Esophagus muscularis mucosa (tissue), 4 donors: ENCODE measurements around the gene GBGT1. TPM values are rescaled to one million over a fixed set of nuclear protein-coding genes. Genes with fewer than 3 reads are reported as not detected.

Experiments used
- DNase-seq: peaks from one replicate; pipeline ENCODE4 v3.0.0-alpha.2; 2017; ENCODE audit errors: extremely low spot score
- H3K27ac ChIP-seq, 4 donors: fragments of 200-600 bp; sonication (generic); replicated peaks in 1 of 4; 1 replicate in 3 of 4; 2 replicates in 1 of 4; pipeline ENCODE4 v1.5.1; 2016 to 2019; ENCODE audit warnings: mild to moderate bottlenecking in 1 of 4
- H3K27me3 ChIP-seq, 4 donors: fragments of 200-600 bp; sonication (generic); one replicate each; pipeline versions ENCODE4 v1.5.1 to v1.6.0; 2016 to 2019
- H3K36me3 ChIP-seq, 4 donors: fragments of 200-600 bp; sonication (generic); one replicate each; pipeline ENCODE4 v1.5.1; 2016 to 2019
- H3K4me1 ChIP-seq, 4 donors: fragments of 200-600 bp; sonication (generic); one replicate each; pipeline ENCODE4 v1.5.1; 2016 to 2019
- H3K4me3 ChIP-seq, 4 donors: fragments of 200-600 bp; sonication (generic); 1 replicate in 2 of 4; 2 replicates in 2 of 4; pipeline ENCODE4 v1.5.1; 2016 to 2019; ENCODE audit warnings: mild to moderate bottlenecking in 4 of 4, moderate library complexity in 1 of 4
- H3K9me3 ChIP-seq, 4 donors: fragments of 200-600 bp; sonication (generic); 1 replicate in 3 of 4; 2 replicates in 1 of 4; pipeline ENCODE4 v1.5.1; 2016 to 2019
- CTCF ChIP-seq, 3 experiments: fragments of 200-600 bp in 2 of 3; fragments of 450-650 bp in 1 of 3; sonication (generic) in 2 of 3; IDR thresholded peaks; one replicate each; pipeline ENCODE4 v1.5.1; 2017 to 2019; ENCODE audit warnings: antibody characterized with exemption in 3 of 3, mild to moderate bottlenecking in 2 of 3, moderate library complexity in 1 of 3
- EP300 ChIP-seq: sonication (generic); formaldehyde crosslinking; IDR thresholded peaks from one replicate; pipeline ENCODE4 v1.6.1; 2017; ENCODE audit warnings: antibody characterized with exemption
- POLR2A ChIP-seq: fragments of 450-650 bp; IDR thresholded peaks from one replicate; pipeline ENCODE4 v1.6.1; 2017; ENCODE audit warnings: antibody characterized with exemption, moderate library complexity, mild to moderate bottlenecking, low read depth
- POLR2AphosphoS5 ChIP-seq, 2 donors: sonication (generic); formaldehyde crosslinking; IDR thresholded peaks; one replicate each; pipeline ENCODE4 v1.6.1; 2017; ENCODE audit warnings: antibody characterized with exemption in 2 of 2
- WGBS: methylation state at CpG from one replicate; pipeline ENCODE4 v1.1.5; 2018; 5-methylcytosine and 5-hydroxymethylcytosine counted together
- intact Hi-C: fragments of 100-400 bp; cut with DNase I; formaldehyde crosslinking; loops from one replicate; pipeline ENCODE4 v1.15.1; 2023
- total RNA-seq, 4 donors: library from RNA; depleted of rRNA; stranded (reverse); fragments of >200 nt; gene quantifications; one replicate each; pipeline versions ENCODE4 v1.1.0 to v1.2.1, GENCODE V29; 2016

The GBGT1 gene
- total RNA-seq, 4 donors from 2014 or later, result 15.9 to 19.1 (median 17.5) TPM

GRCh38 chr9:133158695-133159094 lies 5.0 kb downstream of the GBGT1 start:
- peaks cover 0 to 11% (median 0%) of the 10 kb centered on the region in 4 donors for H3K27me3 ChIP-seq
- no peaks in the 10 kb centered on the region for H3K9me3 ChIP-seq
- 93% methylated on average over 3 of the region's 3 CpGs for WGBS
- TF ChIP-seq POLR2A (no peak), CTCF (IDR thresholded peaks at IDR 0.05) (no peak), POLR2AphosphoS5 (IDR thresholded peaks at IDR 0.05) (no peak), EP300 (no peak)
- no peak overlapping the region for H3K27ac ChIP-seq
- peaks cover 11 to 33% (median 30%) of the 10 kb centered on the region in 4 donors for H3K4me1 ChIP-seq
- intact Hi-C loops, result no loop called here
- H3K4me3 ChIP-seq, result no peak overlapping the region
- no peak for DNase-seq
- H3K36me3 ChIP-seq, result peaks cover 0 to 50% (median 20%) of the 10 kb centered on the region in 4 donors

- DNase-seq, result no peak
- WGBS, result 71% methylated on average over 5 of the region's 9 CpGs
- TF ChIP-seq POLR2A (no peak), POLR2AphosphoS5 (IDR thresholded peaks at IDR 0.05) (no peak), EP300 (no peak)
- Histone ChIP-seq H3K27me3 (no peaks in the 10 kb centered on the region), H3K9me3 (no peaks in the 10 kb centered on the region), H3K4me1 (peaks cover 0 to 7% (median 0%) of the 10 kb centered on the region in 4 donors), H3K27ac (no peak overlapping the region), H3K36me3 (peaks cover 0 to 50% (median 20%) of the 10 kb centered on the region in 4 donors), H3K4me3 (no peak overlapping the region)
- intact Hi-C loops, result no loop called here
These were observed 8.6 kb downstream of the GBGT1 start for GRCh38 chr9:133155156-133155555.

- no peak for DNase-seq
- TF ChIP-seq EP300 (no peak), POLR2A (no peak), POLR2AphosphoS5 (IDR thresholded peaks at IDR 0.05) (no peak), CTCF (IDR thresholded peaks at IDR 0.05) (no peak)
- WGBS, result 93% methylated on average over 11 of the region's 13 CpGs
- intact Hi-C loops, result no loop called here
- H3K27me3 ChIP-seq, result no peaks in the 10 kb centered on the region
- H3K27ac ChIP-seq, result no peak overlapping the region
- no peaks in the 10 kb centered on the region for H3K9me3 ChIP-seq
- H3K36me3 ChIP-seq, result peaks cover 0 to 45% (median 18%) of the 10 kb centered on the region in 4 donors
- peaks cover 0 to 14% (median 7%) of the 10 kb centered on the region in 4 donors for H3K4me1 ChIP-seq
- no peak overlapping the region for H3K4me3 ChIP-seq
These were observed 9.4 kb downstream of the GBGT1 start for GRCh38 chr9:133154097-133154989.

- Histone ChIP-seq H3K27me3 (no peaks in the 10 kb centered on the region), H3K36me3 (peaks cover 0 to 36% (median 13%) of the 10 kb centered on the region in 4 donors), H3K4me1 (peaks cover 2 to 18% (median 9%) of the 10 kb centered on the region in 4 donors), H3K27ac (no peak overlapping the region), H3K4me3 (no peak overlapping the region), H3K9me3 (no peaks in the 10 kb centered on the region)
- TF ChIP-seq POLR2AphosphoS5 (IDR thresholded peaks at IDR 0.05), result no peak
- no peak for TF ChIP-seq EP300
- no peak for TF ChIP-seq POLR2A
- no peak for TF ChIP-seq CTCF (IDR thresholded peaks at IDR 0.05)
- intact Hi-C loops, result no loop called here
- WGBS, result 66% methylated on average over 17 of the region's 36 CpGs
- DNase-seq, result no peak
These were observed 10.3 kb downstream of the GBGT1 start for GRCh38 chr9:133153227-133154096.
